NCI-H524 (cell line): ENCODE results near the gene AARS2.
A peak's percentile ranks its signal among the peaks of the same experiment; 100 is the strongest.

Experiments used
- DNase-seq, 2 experiments: peaks; one replicate each; lab custom pipeline; 2025; lab: John Stamatoyannopoulos, UW

AARS2 gene

GRCh38 chr6:44300292-44300823 lies 12.8 kb downstream of the AARS2 start:
- DNase-seq = no peak

DNA sequence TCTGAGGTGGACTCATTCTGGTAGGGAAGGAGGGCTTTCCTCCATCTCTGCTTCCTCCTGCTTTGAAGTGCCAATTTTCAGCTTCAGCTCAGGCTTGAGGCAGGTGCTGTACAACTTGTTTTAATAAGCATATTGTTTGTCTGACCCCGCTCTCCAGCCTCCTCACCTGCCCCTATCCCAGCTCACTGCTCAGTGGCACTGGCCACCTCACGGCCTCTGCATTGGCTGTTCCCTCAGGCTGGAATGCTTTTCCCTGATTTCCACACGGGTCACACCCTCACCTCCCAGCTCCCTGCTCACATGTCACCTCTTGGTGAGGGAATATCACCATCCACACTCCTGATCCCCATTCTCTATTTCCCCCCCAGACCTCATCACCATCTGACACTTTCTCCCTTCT lies 14.3 kb downstream of the AARS2 start:
- DNase-seq = no peak

DNA sequence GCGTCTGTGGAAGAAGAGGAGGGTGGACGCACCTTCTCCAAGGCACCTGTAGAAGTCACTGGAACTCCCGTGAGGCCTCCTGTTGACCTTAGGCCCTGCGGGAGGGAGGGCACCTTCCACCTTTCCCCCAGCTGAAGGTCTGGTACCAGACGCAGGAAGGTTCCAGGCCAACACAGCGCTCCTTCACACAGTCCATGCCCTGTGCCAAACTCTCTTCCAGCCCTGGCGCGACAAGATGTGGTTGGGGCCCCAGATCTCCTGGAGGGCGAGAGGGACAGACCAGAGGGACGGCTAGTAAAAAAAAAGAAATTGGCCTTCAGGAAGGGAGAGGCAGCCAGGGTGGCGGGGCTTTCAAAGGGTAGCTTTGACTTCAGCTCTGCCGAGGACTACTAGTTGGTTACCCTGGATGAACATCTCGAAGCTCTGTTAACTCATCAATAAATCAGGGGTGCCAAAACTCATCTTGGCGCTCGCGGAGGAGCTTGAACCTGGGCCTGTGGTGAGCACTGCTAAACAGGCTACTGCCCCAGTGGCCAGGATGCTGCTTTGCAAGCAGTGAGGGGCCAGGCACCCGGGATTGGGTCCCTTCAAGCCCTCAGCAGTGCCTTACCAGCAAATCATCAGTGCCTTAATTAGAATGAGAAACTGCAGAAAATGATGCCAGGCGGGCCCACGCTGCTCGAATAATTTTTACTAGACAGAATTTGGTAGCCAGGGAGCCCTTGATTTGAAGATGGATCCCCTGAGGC lies 14.9 kb downstream of the AARS2 start:
- no peak for DNase-seq

DNA sequence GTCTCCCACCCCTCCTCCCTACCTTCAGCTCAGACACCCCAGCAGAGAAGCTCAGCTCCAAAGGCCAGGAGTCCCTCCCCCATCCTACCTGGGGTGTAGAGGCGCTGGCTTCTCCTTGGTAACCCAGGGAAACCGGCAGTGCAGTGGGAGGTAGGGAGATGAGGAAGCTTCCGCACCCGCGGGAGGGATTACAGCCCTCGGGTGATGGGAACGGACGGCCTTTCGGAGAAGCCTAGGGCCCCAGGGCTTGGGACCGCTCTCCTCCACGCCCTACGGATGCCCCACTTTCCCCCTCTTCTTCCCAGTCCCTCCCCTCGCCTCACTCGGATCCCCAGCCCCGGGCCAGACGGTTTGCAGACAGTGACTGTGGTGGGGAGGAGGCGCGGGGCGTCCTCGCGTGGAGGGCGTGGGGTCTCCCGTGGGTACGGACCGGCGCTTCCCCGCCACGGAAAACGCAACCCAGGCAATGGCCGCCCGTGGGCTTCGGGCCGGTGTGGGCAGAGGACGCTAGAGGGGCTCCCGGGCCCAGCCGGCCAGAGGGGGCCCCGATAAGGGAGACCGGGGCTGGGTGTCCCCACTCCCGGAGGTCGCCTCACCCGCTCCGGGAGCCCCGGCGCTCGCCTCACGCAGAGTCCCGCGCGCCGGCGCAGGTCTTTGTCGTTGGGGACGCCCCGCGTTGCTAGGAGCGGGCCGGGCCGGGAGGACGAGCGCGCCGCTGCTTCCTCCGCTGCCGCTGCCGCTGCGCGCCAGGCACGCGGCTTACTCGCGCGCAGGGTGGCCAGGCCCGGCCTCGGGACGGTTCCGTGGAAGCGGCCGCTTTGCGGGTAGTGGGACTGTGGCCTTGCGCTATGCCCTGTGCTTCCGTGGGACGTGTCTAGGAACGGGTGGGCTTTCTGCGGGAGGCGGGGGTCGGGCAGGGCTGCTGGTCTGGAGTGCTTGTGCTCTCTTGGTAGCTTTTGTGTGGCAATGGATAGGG lies 15.8 kb downstream of the AARS2 start:
- DNase-seq = peak in 1 of 2 experiments; percentile 17

GRCh38 chr6:44294832-44295791 lies 18.0 kb downstream of the AARS2 start:
- DNase-seq = peak in 1 of 2 experiments; percentile 51

DNA sequence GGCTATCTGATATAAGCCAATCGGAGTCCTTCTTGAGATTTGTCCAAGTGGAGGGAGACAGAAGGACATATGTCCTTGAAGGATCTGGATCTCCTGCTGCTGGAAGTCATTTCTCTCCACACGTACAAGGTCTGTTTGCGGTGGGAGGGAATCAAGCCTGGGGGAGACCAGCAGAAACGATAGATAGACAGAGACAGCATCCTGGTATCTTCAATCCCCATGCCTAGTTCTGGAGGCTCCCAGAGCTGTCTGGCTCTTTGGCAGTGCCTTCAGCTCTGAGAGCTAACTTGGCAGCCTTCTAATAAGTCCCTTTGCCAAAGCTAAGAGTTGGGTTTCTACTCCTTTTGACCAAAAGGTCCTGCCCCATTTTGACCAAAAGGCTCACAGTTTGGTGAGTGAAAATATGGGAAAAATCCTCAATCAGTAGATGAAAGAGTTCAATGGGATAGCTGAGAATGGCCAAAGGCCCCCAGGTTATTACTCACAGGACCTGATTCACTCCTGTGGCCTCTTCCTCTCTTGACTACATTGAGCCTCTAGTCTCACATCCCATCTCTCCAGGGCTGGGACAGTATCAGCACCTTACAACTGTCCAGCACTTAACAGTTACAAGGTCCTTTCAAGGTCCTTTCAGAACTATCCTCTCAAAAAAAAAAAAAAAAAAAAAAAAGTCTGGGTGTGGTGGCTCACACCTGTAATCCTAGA lies 20.3 kb downstream of the AARS2 start:
- DNase-seq = no peak

DNA sequence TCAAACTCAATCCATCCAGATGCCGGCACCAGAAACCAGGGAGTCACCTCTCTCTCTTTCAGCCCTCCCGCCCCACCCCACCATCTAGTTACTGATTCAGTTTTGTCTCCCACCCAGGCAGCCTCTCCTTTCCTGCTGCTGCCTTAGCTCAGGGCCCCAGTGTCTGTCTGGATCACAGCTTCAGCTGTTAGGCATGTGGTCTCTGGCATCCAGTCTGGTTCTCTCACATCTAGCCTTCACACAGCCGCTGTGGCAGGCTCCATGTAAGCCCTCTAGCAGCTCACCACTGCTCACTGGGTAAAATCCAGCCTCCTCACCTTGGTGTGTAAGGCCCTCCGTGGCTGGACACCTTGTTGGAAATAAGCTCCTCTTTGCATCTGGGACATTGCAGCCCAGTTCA lies 21.3 kb downstream of the AARS2 start:
- DNase-seq = no peak

- peak; percentile 93 to 94 for DNase-seq
These were observed 23.4 kb downstream of the AARS2 start for GRCh38 chr6:44289726-44290260.

DNA sequence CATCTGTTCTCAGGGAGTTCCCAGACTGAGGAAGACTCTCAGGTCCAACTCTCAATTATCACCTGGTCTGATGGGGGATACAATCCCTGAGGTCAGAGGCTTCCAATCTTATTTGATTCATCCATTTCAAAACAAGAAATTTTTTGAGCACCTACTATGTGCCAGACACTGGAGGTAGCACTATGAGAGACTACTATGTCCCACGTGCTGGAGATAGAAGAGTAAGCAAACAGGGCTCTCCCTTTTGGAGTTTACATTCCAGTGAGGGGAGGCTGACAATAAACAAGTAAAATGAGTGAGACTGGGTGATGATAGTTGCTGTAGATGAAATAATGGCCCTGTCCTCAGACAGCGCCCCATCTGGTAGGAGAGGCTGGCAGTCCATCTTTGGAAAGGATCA lies 26.4 kb downstream of the AARS2 start:
- no peak for DNase-seq

GRCh38 chr6:44286285-44286565 lies 26.9 kb downstream of the AARS2 start:
- no peak for DNase-seq

DNA sequence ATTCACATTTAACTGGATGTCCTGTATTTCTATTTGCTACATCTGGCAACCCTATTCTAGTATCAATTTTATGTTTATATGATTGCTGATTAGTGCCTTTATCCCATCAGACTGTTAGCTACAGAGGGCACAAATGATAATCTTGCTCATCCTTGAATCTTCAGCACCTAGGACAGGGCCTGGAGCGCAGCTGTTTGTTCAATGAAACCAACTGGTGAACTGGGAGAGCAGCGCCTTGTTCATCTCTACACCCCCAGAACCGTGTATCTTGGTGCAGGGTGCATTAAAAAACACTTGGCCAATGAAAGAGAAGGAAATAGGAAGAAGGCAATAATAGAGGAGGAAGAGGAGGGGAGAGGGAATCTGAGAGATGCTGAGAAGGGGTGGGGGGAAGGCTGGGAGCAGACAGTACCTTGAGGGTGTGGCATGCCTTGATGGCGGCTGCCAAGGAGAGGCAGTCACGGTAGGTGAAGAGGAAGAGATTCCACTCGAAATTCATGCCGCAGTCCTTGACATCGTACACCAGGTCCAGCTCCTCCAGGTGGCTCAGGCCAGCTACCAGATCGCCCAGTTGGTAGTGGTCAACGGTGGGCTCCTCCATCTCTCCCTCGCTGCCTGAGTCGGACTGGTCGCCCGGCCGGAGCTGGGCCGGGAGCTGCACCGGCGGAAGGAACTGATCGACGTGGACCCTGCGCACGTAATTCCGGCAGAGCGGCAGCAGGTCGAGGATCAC lies 27.4 kb downstream of the AARS2 start:
- DNase-seq = no peak

DNA sequence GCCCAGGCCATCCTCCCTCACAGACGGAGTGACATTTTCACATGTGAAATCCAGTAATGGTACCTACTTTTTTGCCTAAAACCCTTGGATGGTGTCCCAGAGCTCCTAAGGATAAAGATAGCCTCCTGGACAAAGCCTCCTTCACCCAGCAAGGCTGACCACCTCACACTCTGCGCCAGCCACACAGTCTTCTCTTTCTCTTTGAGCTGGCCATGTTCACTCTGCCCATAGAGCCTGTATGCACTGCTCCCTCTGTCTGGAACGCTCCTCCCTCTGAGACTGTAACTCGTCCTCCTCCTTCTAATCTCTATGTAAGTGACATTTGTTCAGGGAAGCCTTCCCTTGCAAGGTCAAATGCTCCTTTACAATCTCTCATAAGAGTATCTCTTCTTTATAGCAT lies 28.3 kb downstream of the AARS2 start:
- DNase-seq = no peak

DNA sequence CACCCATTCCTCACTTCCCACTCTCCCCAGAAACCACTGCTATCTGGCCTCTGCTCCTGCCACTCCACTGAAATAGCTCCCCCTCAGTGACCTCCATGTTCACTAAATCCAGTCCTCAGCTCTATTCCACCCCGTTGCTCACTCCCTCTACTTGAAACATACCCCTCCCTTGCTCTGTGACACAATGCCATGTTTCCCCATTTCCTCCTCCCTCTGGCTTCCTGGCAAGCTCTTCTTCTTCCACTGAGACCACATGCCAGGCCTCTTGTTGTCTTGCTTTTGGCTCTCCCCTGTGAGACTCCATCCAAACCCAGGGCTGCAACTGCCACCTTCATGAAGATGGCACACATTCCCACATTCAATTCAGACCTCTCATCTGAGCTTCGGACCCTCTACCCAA lies 29.0 kb downstream of the AARS2 start:
- no peak for DNase-seq

- DNase-seq = no peak
These were observed 34.1 kb downstream of the AARS2 start for GRCh38 chr6:44278774-44279697.

DNA sequence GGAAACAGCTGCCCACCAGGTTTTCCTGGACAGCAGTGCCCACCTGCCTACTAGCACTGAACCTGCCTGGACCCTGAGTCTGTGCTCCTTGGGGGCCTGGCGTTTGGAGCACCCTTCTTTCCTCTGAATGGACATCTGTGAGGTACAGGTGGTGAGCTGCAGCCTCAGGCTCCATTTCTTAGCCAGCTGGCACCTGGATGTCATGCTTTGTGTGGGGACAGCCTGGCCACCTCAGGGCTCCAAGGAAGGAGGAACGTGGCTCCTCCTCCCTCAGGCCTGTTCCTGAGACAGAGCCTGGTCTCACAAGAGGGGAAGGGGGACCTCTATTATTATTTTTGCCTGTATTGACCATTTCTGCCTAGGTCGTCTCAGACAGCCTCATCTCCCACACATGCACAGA lies 34.8 kb downstream of the AARS2 start:
- DNase-seq = peak in 1 of 2 experiments; percentile 54

DNA sequence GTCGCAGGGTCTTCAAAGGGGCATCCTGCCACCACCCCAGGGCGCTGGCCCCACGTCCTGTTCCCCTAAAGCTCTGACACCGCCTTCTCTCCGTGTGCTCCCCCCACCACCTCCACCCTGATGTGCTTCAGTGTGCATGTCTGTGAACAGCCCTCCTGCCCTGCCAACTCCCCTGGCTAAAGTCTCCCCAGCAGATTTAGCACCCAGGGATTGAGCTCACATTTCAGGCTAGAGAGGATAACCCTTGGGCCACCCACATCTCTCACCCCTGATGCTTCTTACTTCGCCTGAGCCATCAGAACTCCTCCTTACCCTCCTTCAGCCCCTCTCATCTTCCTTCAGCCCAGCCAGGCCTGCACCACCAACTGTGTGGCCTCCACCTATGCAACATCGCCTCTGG lies 35.4 kb downstream of the AARS2 start:
- DNase-seq = no peak

- DNase-seq = no peak
These were observed 36.2 kb downstream of the AARS2 start for GRCh38 chr6:44276667-44277640.
